ENCODE data around the gene RAB17.

The RAB17 gene

GRCh38 chr2:237590272-237591140, at the start of gene RAB17:
RAB17 (minus strand) TSS chr2:237590734; CDS start chr2:237586154, 4,580 bp downstream.
- DNase-seq (ENCODE audit: low read depth, low spot score) = no peak

GRCh38 chr2:237639836-237640220, 49.3 kb upstream of the RAB17 start:
- no peak for DNase-seq (ENCODE audit: low read depth, low spot score)

DNA sequence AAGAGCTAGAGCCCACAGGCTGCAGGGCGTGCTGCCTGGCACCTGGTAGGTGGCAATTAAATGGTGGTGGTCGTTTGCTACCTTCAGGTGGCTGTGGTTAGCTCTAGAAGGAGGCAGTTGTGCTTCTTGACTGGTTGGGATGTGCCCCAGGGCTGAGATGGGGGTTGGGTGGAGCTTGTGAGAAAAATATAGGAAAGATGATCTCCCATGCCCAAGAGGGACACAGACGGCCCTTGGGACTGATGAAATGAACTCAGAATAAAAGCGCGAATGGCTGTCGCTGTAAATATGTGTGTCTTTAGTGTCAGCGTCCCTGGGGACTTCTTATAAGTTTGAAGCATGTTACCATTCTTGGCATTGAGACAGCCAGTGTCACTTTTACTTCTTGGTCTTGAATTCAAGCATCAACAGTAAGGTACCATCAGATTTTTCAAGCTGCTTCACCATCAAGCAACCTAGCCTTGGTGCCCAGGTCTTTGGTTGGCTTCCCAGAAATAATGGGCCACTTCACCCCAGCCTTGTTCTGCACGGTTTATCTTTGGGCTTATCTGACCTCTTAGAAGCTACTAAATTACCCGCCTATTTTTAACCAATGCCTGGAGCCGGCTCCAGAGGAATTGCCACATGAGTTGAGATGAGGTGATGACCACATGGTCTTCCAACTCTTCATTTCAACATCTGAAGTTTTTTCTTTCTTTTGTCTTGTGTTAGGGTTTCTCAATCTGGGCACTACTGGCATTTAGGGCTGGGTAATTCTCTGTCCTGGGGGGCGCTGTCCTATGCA, 48.7 kb upstream of the RAB17 start:
- no peak for DNase-seq (ENCODE audit: low read depth, low spot score)

DNA sequence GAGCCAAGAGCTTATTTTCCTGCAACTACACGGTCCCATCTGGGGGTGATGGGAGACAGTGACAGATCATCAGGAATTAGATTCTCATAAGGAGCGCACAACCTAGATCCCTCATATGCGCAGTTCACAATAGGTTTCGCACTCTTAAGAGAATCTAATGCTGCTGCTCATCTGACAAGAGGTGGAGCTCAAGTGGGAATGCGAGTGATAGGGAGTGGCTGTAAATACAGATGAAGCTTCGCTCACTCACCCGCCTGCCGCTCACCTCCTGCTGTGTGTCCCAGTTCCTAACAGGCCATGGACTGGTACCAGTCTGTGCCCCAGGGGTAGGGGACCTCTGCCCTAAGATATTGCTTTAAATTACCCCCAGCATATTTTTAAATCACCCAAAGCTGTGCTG, 47.6 kb upstream of the RAB17 start:
- DNase-seq (ENCODE audit: low read depth, low spot score) = no peak

- no peak for DNase-seq (ENCODE audit: low read depth, low spot score)
Observed at GRCh38 chr2:237637429-237638135, 47.0 kb upstream of the RAB17 start.

DNA sequence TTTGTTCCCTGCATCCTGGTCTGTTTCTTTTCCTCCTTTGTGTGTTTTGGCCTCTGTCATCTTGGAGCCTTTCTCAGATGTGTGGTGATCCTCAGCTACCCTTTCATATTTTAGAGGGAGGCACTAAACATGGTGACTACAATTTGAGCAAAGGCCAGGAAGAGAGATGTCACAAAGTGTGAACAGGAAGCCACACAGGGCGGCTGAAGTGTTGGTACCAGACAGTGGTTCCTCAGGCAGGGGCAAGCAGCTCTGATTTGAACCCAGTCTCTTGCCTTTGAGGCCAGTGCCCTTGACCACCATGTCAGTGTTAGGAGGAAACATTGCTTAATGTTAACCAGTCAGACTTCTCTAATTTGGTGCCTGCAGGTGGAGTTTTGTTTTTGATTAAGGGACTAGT, 46.0 kb upstream of the RAB17 start:
- no peak for DNase-seq (ENCODE audit: low read depth, low spot score)

- no peak for DNase-seq (ENCODE audit: low read depth, low spot score)
Observed at GRCh38 chr2:237633061-237633561, 42.6 kb upstream of the RAB17 start.

DNA sequence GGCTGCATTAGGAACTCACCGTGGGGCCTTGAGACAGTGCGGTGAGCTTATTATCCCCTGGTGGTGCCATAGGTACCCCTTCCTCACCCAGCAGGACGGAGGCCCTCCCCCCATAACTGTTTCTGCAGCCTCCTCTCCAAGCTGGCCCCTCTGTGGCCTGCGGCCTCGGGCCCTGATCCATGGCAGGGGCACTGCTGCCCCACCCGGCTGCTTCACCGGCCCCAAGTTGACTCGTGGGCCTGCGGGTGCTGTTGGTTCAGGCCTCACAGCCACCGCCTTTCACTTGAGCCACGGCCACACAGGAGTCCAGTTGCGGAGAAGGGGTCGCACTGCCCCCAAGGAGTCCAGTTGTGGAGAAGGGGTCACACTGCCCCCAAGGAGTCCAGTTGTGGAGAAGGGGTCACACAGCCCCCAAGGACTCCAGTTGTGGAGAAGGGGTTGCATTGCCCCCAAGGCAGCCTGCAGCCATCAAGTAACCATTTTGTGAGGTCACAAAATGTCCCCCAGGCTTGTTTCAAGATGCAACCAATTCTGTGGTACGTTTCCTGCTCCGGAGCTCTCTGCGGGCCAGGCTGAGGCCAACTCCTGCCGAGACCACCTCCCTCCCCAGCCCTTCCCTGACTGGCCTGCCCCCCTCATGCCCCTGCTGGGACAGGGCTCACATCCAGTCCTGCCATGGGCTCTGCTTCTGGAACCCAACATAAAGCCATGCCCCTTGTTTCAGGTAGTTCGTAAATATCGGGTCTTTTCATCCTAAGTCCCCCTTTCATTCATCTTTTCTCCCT, 41.5 kb upstream of the RAB17 start:
- DNase-seq (ENCODE audit: low read depth, low spot score) = no peak

DNA sequence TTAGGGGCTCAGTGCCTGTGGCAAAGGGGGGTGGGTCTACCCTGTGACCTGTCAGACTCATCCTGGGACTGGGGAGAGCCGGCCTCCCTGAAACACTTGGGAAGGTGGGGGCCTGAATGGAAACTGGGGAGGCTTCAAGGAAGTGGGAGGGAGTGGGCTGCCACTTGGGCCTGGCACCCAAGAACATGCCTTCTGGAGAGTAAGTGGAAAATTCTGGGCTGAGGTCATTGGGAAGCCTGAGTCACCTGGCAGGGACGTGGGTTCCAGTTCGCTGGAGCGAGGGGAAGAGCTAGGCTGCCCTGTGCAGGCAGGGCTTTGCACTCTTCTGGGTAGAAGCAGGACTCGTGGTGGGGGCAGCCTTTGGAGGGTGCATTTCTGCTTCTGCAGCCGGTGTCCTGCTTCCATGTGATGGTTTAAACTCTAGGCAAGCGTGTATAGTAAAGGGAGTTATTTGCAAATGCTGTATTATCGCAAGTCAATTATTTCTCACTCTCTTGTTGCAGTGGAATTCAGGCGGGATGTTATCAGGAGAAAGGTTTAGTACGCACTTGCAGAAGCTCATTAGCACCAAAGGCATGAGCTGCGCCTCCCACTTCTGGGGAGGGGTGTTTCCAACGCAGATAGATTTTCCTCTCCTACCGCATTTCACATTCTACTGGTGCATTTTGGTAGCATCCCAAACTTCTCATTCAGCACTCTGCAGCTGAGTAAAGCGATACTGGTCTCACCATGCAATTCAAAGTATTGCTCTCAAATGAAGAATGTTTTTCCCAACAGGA, 40.7 kb upstream of the RAB17 start:
- DNase-seq (ENCODE audit: low read depth, low spot score) = no peak

GRCh38 chr2:237630216-237631000, 39.9 kb upstream of the RAB17 start:
- no peak for DNase-seq (ENCODE audit: low read depth, low spot score)

DNA sequence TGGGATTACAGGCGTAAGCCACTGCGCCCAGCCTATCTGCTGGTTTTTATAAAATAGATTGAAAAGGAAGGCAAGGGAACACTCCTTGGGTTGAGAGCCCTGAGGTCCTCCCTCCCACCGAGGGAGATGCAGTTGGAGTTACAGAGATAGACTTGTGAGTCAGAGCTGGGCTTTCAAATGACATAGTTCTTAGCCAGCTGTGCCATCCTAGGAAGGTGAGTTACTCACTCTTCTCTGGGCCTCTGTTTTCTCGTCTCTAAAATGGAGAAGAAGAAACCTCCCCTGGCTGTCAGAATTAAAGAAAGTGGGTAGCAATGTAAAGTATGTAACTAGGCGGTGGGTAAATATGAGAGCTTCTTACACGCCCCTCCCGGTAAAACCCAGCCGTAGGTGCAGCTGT, 39.2 kb upstream of the RAB17 start:
- DNase-seq (ENCODE audit: low read depth, low spot score) = no peak

GRCh38 chr2:237629188-237629534, 38.6 kb upstream of the RAB17 start:
- no peak for DNase-seq (ENCODE audit: low read depth, low spot score)

DNA sequence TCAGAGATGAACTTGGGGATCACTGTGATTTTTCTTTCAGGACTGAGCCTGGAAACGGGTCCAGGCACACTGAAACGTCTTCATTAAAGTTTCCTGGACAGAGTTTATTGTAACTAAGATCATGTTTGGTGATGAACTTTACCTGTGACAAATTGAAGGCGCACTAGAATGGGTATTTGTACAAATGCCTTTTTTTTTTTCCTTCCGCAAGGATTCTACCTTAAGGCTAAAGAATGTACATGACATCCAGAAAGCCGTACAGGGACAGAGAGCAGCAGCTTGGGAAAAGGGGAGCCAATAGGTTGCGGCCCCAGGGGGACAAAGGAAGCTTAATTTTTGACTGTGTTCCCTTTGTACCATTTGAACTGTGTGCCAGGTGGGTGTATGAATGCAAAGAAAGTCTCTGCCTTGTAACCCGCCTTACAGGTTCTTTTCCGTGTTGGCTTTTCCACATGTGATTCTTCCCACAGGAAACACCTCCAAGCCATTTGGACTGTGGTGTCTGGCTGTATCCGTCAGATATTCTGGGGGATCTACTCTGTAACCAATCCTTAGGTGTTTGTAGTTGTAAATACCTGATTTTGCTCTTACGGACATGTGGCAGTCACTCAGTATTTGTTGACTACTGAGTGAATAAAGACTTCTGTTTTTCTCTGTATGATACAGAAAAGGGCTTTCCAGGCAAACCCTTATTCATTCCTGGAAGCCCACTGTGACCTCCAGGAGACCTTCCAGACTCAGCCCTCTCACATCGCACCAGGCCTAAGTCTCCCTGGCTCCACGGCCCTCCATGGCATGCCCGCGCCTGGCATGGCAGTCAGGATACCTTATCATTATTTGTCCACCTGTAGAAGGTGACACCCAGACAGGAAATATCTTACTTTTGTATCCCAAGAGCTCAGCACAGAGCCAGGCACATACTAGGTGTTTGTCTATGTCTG, 38.0 kb upstream of the RAB17 start:
- no peak for DNase-seq (ENCODE audit: low read depth, low spot score)

DNA sequence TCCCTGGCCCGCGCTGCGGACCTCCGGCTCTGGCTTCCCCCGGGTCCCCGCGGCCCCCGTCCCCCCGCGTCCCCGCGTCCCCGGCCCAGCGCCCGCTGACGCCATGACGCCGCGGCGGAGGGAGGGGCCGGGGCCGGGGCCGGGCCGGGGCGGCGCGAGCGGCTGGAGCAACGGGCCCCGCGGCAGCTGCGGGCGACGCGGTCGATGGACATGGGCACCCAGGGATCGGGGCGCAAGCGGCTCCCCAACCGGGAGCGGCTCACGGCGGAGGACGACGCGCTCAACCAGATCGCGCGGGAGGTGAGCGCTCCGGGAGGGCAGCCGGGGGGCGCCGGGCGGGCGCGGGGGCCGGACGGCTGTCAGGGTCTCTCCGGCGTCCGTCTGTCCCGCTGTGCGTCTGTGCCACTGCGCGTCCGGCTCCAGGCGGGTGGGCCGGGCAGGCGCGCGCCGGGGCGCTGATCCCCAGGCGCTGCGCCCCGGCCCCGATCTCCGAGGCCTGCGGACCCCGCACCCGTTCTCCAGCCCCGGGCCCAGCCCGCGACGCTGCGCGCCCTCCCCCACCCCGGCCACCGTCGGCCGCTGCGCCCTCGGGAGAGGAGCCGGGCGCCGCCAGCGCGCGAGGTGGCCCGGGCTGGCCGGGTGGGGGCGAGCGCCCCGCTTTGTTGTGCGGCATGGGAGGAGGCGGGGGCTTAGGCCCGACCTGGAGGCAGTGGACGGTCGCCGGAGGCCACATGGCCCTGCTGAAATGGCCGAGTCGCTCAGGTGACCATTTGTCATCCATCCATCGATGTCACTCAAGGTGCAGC, 37.1 kb upstream of the RAB17 start, which contains the start of gene LRRFIP1:
Gene LRRFIP1 (plus strand): TSS at position 147 of the 806 bp plus-strand sequence. CDS start 58 bp downstream, at position 205.
- no peak for DNase-seq (ENCODE audit: low read depth, low spot score)

DNA sequence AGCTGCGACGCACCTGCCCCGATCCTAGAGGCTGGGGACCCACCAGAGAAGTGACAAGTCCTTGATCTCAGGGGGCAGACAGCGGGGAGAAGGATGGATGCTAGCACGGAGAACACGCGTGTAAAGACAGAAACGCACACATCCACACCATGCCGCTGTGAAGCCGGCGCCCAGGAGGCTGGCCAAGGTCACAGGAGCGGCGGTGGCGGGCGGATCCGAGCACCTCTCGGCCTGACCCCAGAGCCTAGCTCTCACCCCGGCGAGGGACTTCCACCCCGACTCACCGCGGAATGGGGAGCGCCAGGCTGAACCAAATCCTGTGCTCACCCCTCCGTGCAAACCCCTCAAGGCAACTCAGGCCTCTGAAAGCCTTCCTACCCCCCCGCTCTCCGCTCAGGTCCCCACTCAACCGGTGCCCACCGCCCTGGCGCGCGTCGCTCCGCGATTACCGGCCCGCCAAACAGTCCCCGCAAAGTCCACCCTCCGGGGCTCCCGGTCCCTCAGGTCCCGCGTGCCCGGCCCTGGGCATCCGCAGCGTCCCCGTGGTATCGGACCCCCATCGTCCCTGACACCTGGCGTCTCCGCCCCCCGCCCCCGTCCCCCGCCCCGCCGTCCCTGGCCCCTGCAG, 36.4 kb upstream of the RAB17 start:
- no peak for DNase-seq (ENCODE audit: low read depth, low spot score)

DNA sequence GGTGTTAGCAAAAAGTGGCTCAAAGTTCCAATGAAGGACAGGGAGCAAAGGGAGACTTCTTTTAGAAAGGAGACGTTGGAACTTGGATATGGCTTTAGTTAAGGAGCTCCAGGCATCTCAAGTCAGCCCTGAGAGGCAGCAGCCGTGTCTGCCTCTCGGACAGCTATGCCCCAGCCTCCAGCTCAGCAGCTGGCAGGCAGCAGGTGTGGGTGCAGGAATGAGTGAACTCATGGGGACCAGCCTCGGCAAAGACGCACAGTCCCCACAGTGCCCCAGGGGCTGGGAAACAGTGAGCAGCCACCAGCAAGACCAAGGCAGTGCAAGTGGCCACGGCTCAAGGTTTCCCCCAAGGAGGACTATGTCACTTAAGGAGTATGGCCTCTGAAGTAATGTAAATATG, 35.2 kb upstream of the RAB17 start:
- no peak for DNase-seq (ENCODE audit: low read depth, low spot score)

- no peak for DNase-seq (ENCODE audit: low read depth, low spot score)
Observed at GRCh38 chr2:237625216-237625705, 34.7 kb upstream of the RAB17 start.

Data from activated CD4-positive, CD25-positive, alpha-beta regulatory T cell treated with anti-CD3 and anti-CD28 coated beads, Interleukin-2, amount 50 U/mL, for 16 hours (primary cell).